ENCODE measurements around the gene GLI3. TPM values are rescaled to one million over a fixed set of nuclear protein-coding genes. Genes with fewer than 3 reads are reported as not detected.

GLI3 gene
- total RNA-seq, 2 donors from 2014 or later = 9.2 to 14.7 TPM

DNA sequence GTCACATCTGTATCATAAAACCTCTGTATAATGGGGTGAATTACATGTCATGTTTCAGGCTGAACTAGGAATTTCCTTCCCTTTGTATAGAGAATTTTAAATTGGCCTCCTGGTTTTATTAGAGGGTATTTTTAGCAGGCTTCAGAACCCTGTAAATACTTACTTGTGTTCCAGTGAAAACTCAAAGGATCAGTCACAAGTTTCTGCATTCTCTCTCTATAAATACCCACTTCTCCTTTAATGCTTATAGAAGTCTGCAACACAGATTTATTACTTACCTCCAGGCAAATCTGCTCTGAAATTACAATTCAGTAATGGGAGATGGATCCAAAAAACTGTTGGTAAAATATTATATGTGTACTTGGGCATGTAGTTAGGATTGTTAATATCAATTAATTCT, 161.6 kb downstream of the GLI3 start:
- H3K4me1 ChIP-seq (replicated peaks) = no peaks in the 10 kb centered on the region
- no peaks in the 10 kb centered on the region for H3K36me3 ChIP-seq
- no peak overlapping the region for H3K27ac ChIP-seq
- TF ChIP-seq CTCF (IDR thresholded peaks at IDR 0.05) (no peak), POLR2A (IDR thresholded peaks at IDR 0.05) (no peak), POLR2AphosphoS5 (IDR thresholded peaks at IDR 0.05) (no peak)
- H3K9me3 ChIP-seq = no peaks in the 10 kb centered on the region
- no peaks in the 10 kb centered on the region for H3K27me3 ChIP-seq (replicated peaks; ENCODE audit: insufficient read depth)
- intact Hi-C loops (cut with DNase I) = no loop called here
- DNase-seq (ENCODE audit: low spot score) = no peak
- no peak overlapping the region for H3K4me3 ChIP-seq

DNA sequence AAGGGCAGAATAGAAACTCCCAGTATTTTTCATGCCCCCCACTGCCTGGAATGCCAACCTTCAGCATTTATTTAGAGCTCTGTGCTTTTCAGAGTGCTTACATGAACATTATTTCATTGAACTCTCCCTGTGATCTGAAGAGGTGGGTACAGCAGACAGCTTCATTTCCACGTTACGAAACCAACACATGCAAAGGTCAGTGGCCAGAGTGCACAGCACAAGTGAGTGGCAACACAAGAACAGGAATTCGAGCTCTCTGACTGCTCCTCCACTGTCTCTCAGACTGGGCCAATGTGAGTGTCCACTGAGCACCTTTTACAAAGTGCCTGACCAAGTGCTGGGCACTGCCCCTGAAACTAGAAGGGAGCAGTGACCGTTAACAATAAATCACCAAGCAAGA, 162.9 kb downstream of the GLI3 start:
- no peaks in the 10 kb centered on the region for H3K36me3 ChIP-seq
- H3K4me3 ChIP-seq = no peak overlapping the region
- TF ChIP-seq POLR2A (IDR thresholded peaks at IDR 0.05) (no peak), CTCF (IDR thresholded peaks at IDR 0.05) (no peak), POLR2AphosphoS5 (IDR thresholded peaks at IDR 0.05) (no peak)
- 86% methylated on average over 4 of the region's 4 CpGs for WGBS
- no peaks in the 10 kb centered on the region for H3K27me3 ChIP-seq (replicated peaks; ENCODE audit: insufficient read depth)
- H3K27ac ChIP-seq = no peak overlapping the region
- intact Hi-C loops (cut with DNase I) = no loop called here
- DNase-seq (ENCODE audit: low spot score) = no peak
- no peaks in the 10 kb centered on the region for H3K4me1 ChIP-seq (replicated peaks)
- no peaks in the 10 kb centered on the region for H3K9me3 ChIP-seq

GRCh38 chr7:42071372-42072261, 165.4 kb downstream of the GLI3 start:
- Histone ChIP-seq H3K4me1 (replicated peaks) (peaks cover 4% of the 10 kb centered on the region), H3K27ac (no peak overlapping the region), H3K9me3 (no peaks in the 10 kb centered on the region), H3K27me3 (replicated peaks; ENCODE audit: insufficient read depth) (no peaks in the 10 kb centered on the region), H3K4me3 (no peak overlapping the region), H3K36me3 (no peaks in the 10 kb centered on the region)
- WGBS = 72% methylated on average over 8 of the region's 8 CpGs
- no peak for DNase-seq (ENCODE audit: low spot score)
- intact Hi-C loops (cut with DNase I) = no loop called here
- TF ChIP-seq CTCF (IDR thresholded peaks at IDR 0.05) = no peak
- TF ChIP-seq POLR2A (IDR thresholded peaks at IDR 0.05) = no peak
- TF ChIP-seq POLR2AphosphoS5 (IDR thresholded peaks at IDR 0.05) = no peak

GRCh38 chr7:42070068-42070467, 166.9 kb downstream of the GLI3 start:
- TF ChIP-seq POLR2AphosphoS5 (IDR thresholded peaks at IDR 0.05) (no peak), POLR2A (IDR thresholded peaks at IDR 0.05) (no peak), CTCF (IDR thresholded peaks at IDR 0.05) (no peak)
- Histone ChIP-seq H3K9me3 (no peaks in the 10 kb centered on the region), H3K36me3 (no peaks in the 10 kb centered on the region), H3K27me3 (replicated peaks; ENCODE audit: insufficient read depth) (no peaks in the 10 kb centered on the region), H3K4me1 (replicated peaks) (peaks cover 4% of the 10 kb centered on the region), H3K4me3 (no peak overlapping the region), H3K27ac (no peak overlapping the region)
- intact Hi-C loops (cut with DNase I) = no loop called here
- 54% methylated on average over 2 of the region's 2 CpGs for WGBS
- no peak for DNase-seq (ENCODE audit: low spot score)

DNA sequence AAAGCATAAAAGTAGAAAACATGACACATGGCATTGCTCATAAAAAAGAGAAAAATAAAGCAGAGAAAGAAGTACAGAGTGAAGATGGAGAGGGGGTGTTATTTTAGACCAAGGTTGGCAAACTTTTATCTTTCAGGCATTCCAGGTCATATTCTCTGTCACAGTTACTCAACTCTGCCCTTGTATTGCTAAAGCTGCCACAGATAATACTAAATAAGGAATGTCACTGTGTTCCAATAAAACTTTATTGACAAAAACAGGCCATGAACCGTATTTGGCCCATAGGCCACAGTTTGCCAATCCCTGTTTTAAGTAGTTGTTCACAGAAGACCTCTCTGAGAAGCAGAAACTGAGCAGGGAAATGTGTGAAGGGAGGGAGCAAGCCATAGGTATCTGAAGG, 167.4 kb downstream of the GLI3 start:
- intact Hi-C loops (cut with DNase I) = no loop called here
- Histone ChIP-seq H3K36me3 (no peaks in the 10 kb centered on the region), H3K27ac (no peak overlapping the region), H3K27me3 (replicated peaks; ENCODE audit: insufficient read depth) (no peaks in the 10 kb centered on the region), H3K4me3 (no peak overlapping the region), H3K4me1 (replicated peaks) (peaks cover 4% of the 10 kb centered on the region), H3K9me3 (no peaks in the 10 kb centered on the region)
- no peak for DNase-seq (ENCODE audit: low spot score)
- 72% methylated on average over 1 of the region's 1 CpG for WGBS
- TF ChIP-seq POLR2AphosphoS5 (IDR thresholded peaks at IDR 0.05) (no peak), POLR2A (IDR thresholded peaks at IDR 0.05) (no peak), CTCF (IDR thresholded peaks at IDR 0.05) (no peak)
